ENCODE results near the gene GPAT2. TPM values are rescaled to one million over a fixed set of nuclear protein-coding genes. Genes with fewer than 3 reads are reported as not detected.
"Not testable (repeated sequence)": the region's sequence is repeated elsewhere in the genome, so short reads cannot be mapped to it uniquely, and the experiment has no call there.

GPAT2 gene
- total RNA-seq, 2 donors from 2014 or later: 4.7 to 10.9 TPM

GRCh38 chr2:95992520-95993272 lies 42.0 kb downstream of the GPAT2 start:
- peak; percentile 71 to 80 for ATAC-seq
- Mint-ChIP-seq H3K27me3 (peaks cover 12 to 23% of the 10 kb centered on the region in 2 donors), H3K4me3 (peak overlapping the region; percentile 88), H3K27ac (peak overlapping the region; percentile 68 to 79)
- DNase-seq (ENCODE audit: low spot score); H3K4me1 Mint-ChIP-seq (ENCODE audit: low read depth in 2 of 2); H3K36me3 Mint-ChIP-seq; H3K9me3 Mint-ChIP-seq: not testable (repeated sequence)

GRCh38 chr2:95992102-95992501 lies 42.6 kb downstream of the GPAT2 start:
- Mint-ChIP-seq H3K27me3 (peaks cover 12 to 23% of the 10 kb centered on the region in 2 donors), H3K4me3 (peak overlapping the region; percentile 98), H3K27ac (peak overlapping the region in 1 of 2 donors; percentile 95)
- not testable (repeated sequence) for DNase-seq (ENCODE audit: low spot score); H3K9me3 Mint-ChIP-seq; H3K4me1 Mint-ChIP-seq (ENCODE audit: low read depth in 2 of 2); H3K36me3 Mint-ChIP-seq
- peak; percentile 69 to 80 for ATAC-seq

GRCh38 chr2:95991351-95992094 lies 43.2 kb downstream of the GPAT2 start, which contains the start of gene ANKRD36C:
TSS of gene ANKRD36C (minus strand) at chr2:95991824. CDS start at chr2:95991708, 116 bp downstream.
- H3K4me1 Mint-ChIP-seq (ENCODE audit: low read depth in 2 of 2); H3K9me3 Mint-ChIP-seq; H3K36me3 Mint-ChIP-seq; DNase-seq (ENCODE audit: low spot score): not testable (repeated sequence)
- Mint-ChIP-seq H3K27ac (peak within 1 kb of the TSS; percentile 95 to 96), H3K4me3 (peak within 1 kb of the TSS; percentile 98), H3K27me3 (peaks cover 11 to 23% of the 10 kb centered on the region in 2 donors)
- peak; percentile 97 to 98 for ATAC-seq

GRCh38 chr2:95990884-95991283 lies 43.8 kb downstream of the GPAT2 start:
- ATAC-seq; H3K36me3 Mint-ChIP-seq; DNase-seq (ENCODE audit: low spot score); H3K9me3 Mint-ChIP-seq; H3K4me1 Mint-ChIP-seq (ENCODE audit: low read depth in 2 of 2): not testable (repeated sequence)
- H3K4me3 Mint-ChIP-seq: peak overlapping the region; percentile 98
- peak overlapping the region; percentile 95 to 96 for H3K27ac Mint-ChIP-seq
- H3K27me3 Mint-ChIP-seq: peaks cover 8 to 18% of the 10 kb centered on the region in 2 donors

Other genes starting within 250 kb of the GPAT2 start
- gene ANKRD36C, start 43.1 kb downstream of the GPAT2 start, total RNA-seq: 100 to 1,000 TPM in 1 of 2 donors, 10 to 100 TPM in 1; 44.4 to 136 TPM
- not detected for gene ADRA2B, start 81.7 kb upstream of the GPAT2 start, total RNA-seq
- under 1 TPM in 1 of 2 donors, not detected in 1; 0.92 TPM for gene ASTL, start 103.6 kb upstream of the GPAT2 start, total RNA-seq
- gene DUSP2, start 110.5 kb upstream of the GPAT2 start, total RNA-seq: 10 to 100 TPM; 30.9 to 52.0 TPM
- gene STARD7, start 173.9 kb upstream of the GPAT2 start, total RNA-seq: 100 to 1,000 TPM; 153 to 206 TPM
- 10 to 100 TPM; 41.4 to 49.4 TPM for gene TMEM127, start 231.1 kb upstream of the GPAT2 start, total RNA-seq
- gene CIAO1, start 231.3 kb upstream of the GPAT2 start, total RNA-seq: 100 to 1,000 TPM in 1 of 2 donors, 10 to 100 TPM in 1; 98.0 to 108 TPM